ENCODE measurements around the gene L3MBTL4. TPM values are rescaled to one million over a fixed set of nuclear protein-coding genes. Genes with fewer than 3 reads are reported as not detected.
"Not testable (repeated sequence)": the region's sequence is repeated elsewhere in the genome, so short reads cannot be mapped to it uniquely, and the experiment has no call there.

L3MBTL4 gene
- total RNA-seq, 1 donor from 2014 or later: 0.26 TPM

- no peak overlapping the region for H3K4me3 Mint-ChIP-seq
- no peaks in the 10 kb centered on the region for H3K4me1 Mint-ChIP-seq
- intact Hi-C loops (cut with micrococcal nuclease): no loop called here
- no peaks in the 10 kb centered on the region for H3K9me3 Mint-ChIP-seq
- H3K27me3 Mint-ChIP-seq: no peaks in the 10 kb centered on the region
- DNase-seq: no peak
- H3K27ac Mint-ChIP-seq: no peak overlapping the region
- H3K36me3 Mint-ChIP-seq (ENCODE audit: low read depth): no peaks in the 10 kb centered on the region
Measured at GRCh38 chr18:6210349-6211173, 204.2 kb downstream of the L3MBTL4 start.

- Mint-ChIP-seq H3K27ac (no peak overlapping the region), H3K4me1 (no peaks in the 10 kb centered on the region), H3K9me3 (no peaks in the 10 kb centered on the region), H3K4me3 (no peak overlapping the region), H3K27me3 (no peaks in the 10 kb centered on the region), H3K36me3 (ENCODE audit: low read depth) (no peaks in the 10 kb centered on the region)
- no peak for DNase-seq
- intact Hi-C loops (cut with micrococcal nuclease): no loop called here
Measured at GRCh38 chr18:6207941-6208340, 206.8 kb downstream of the L3MBTL4 start.

GRCh38 chr18:6207116-6207515, 207.6 kb downstream of the L3MBTL4 start:
- intact Hi-C loops (cut with micrococcal nuclease): no loop called here
- H3K9me3 Mint-ChIP-seq: no peaks in the 10 kb centered on the region
- no peak overlapping the region for H3K4me3 Mint-ChIP-seq
- H3K27ac Mint-ChIP-seq: no peak overlapping the region
- no peaks in the 10 kb centered on the region for H3K4me1 Mint-ChIP-seq
- H3K36me3 Mint-ChIP-seq (ENCODE audit: low read depth): no peaks in the 10 kb centered on the region
- no peaks in the 10 kb centered on the region for H3K27me3 Mint-ChIP-seq
- no peak for DNase-seq

- DNase-seq: no peak
- Mint-ChIP-seq H3K27ac (no peak overlapping the region), H3K9me3 (no peaks in the 10 kb centered on the region), H3K4me3 (no peak overlapping the region), H3K36me3 (ENCODE audit: low read depth) (no peaks in the 10 kb centered on the region), H3K27me3 (no peaks in the 10 kb centered on the region), H3K4me1 (no peaks in the 10 kb centered on the region)
- intact Hi-C loops (cut with micrococcal nuclease): no loop called here
Measured at GRCh38 chr18:6205706-6206105, 209.0 kb downstream of the L3MBTL4 start.

- H3K4me1 Mint-ChIP-seq: no peaks in the 10 kb centered on the region
- intact Hi-C loops (cut with micrococcal nuclease): no loop called here
- H3K9me3 Mint-ChIP-seq: no peaks in the 10 kb centered on the region
- H3K36me3 Mint-ChIP-seq (ENCODE audit: low read depth): no peaks in the 10 kb centered on the region
- DNase-seq: no peak
- H3K4me3 Mint-ChIP-seq: no peak overlapping the region
- no peaks in the 10 kb centered on the region for H3K27me3 Mint-ChIP-seq
- H3K27ac Mint-ChIP-seq: no peak overlapping the region
Measured at GRCh38 chr18:6204476-6204875, 210.2 kb downstream of the L3MBTL4 start.

- no peak overlapping the region for H3K27ac Mint-ChIP-seq
- no peak overlapping the region for H3K4me3 Mint-ChIP-seq
- intact Hi-C loops (cut with micrococcal nuclease): no loop called here
- H3K9me3 Mint-ChIP-seq: no peaks in the 10 kb centered on the region
- no peaks in the 10 kb centered on the region for H3K27me3 Mint-ChIP-seq
- no peak for DNase-seq
- no peaks in the 10 kb centered on the region for H3K36me3 Mint-ChIP-seq (ENCODE audit: low read depth)
- H3K4me1 Mint-ChIP-seq: no peaks in the 10 kb centered on the region
Measured at GRCh38 chr18:6203791-6204190, 210.9 kb downstream of the L3MBTL4 start.

GRCh38 chr18:6202861-6203260, 211.8 kb downstream of the L3MBTL4 start:
- no peak for DNase-seq
- Mint-ChIP-seq H3K27me3 (no peaks in the 10 kb centered on the region), H3K36me3 (ENCODE audit: low read depth) (no peaks in the 10 kb centered on the region)

GRCh38 chr18:6200204-6200774, 214.4 kb downstream of the L3MBTL4 start:
- H3K4me1 Mint-ChIP-seq: no peaks in the 10 kb centered on the region
- H3K27me3 Mint-ChIP-seq: no peaks in the 10 kb centered on the region
- intact Hi-C loops (cut with micrococcal nuclease): no loop called here
- DNase-seq: no peak
- no peaks in the 10 kb centered on the region for H3K36me3 Mint-ChIP-seq (ENCODE audit: low read depth)
- H3K4me3 Mint-ChIP-seq: no peak overlapping the region
- no peak overlapping the region for H3K27ac Mint-ChIP-seq
- H3K9me3 Mint-ChIP-seq: no peaks in the 10 kb centered on the region

More at GRCh38 chr18:6202861-6203260, 211.8 kb downstream of the L3MBTL4 start:
- no peak overlapping the region for H3K27ac Mint-ChIP-seq
- H3K4me1 Mint-ChIP-seq: no peaks in the 10 kb centered on the region
- H3K4me3 Mint-ChIP-seq: no peak overlapping the region
- intact Hi-C loops (cut with micrococcal nuclease): no loop called here
- H3K9me3 Mint-ChIP-seq: no peaks in the 10 kb centered on the region

- Mint-ChIP-seq H3K9me3 (no peaks in the 10 kb centered on the region), H3K4me3 (no peak overlapping the region), H3K27ac (no peak overlapping the region), H3K36me3 (ENCODE audit: low read depth) (no peaks in the 10 kb centered on the region), H3K27me3 (no peaks in the 10 kb centered on the region), H3K4me1 (no peaks in the 10 kb centered on the region)
- no peak for DNase-seq
- intact Hi-C loops (cut with micrococcal nuclease): no loop called here
Measured at GRCh38 chr18:6199777-6200176, 214.9 kb downstream of the L3MBTL4 start.

- intact Hi-C loops (cut with micrococcal nuclease): no loop called here
- H3K27ac Mint-ChIP-seq: no peak overlapping the region
- H3K36me3 Mint-ChIP-seq (ENCODE audit: low read depth): no peaks in the 10 kb centered on the region
- no peaks in the 10 kb centered on the region for H3K9me3 Mint-ChIP-seq
- H3K27me3 Mint-ChIP-seq: no peaks in the 10 kb centered on the region
- DNase-seq: no peak
- H3K4me1 Mint-ChIP-seq: no peaks in the 10 kb centered on the region
- H3K4me3 Mint-ChIP-seq: no peak overlapping the region
Measured at GRCh38 chr18:6198585-6198984, 216.1 kb downstream of the L3MBTL4 start.

- Mint-ChIP-seq H3K4me3 (no peak overlapping the region), H3K27me3 (no peaks in the 10 kb centered on the region), H3K4me1 (no peaks in the 10 kb centered on the region), H3K27ac (no peak overlapping the region), H3K9me3 (no peaks in the 10 kb centered on the region), H3K36me3 (ENCODE audit: low read depth) (no peaks in the 10 kb centered on the region)
- no peak for DNase-seq
- intact Hi-C loops (cut with micrococcal nuclease): no loop called here
Measured at GRCh38 chr18:6194640-6195039, 220.1 kb downstream of the L3MBTL4 start.

GRCh38 chr18:6185782-6186181, 228.9 kb downstream of the L3MBTL4 start:
- H3K4me3 Mint-ChIP-seq; H3K36me3 Mint-ChIP-seq (ENCODE audit: low read depth); H3K9me3 Mint-ChIP-seq; H3K4me1 Mint-ChIP-seq; DNase-seq; H3K27me3 Mint-ChIP-seq; intact Hi-C loops (cut with micrococcal nuclease); H3K27ac Mint-ChIP-seq: not testable (repeated sequence)

GRCh38 chr18:6174983-6175745, 239.5 kb downstream of the L3MBTL4 start:
- intact Hi-C loops (cut with micrococcal nuclease): no loop called here
- H3K9me3 Mint-ChIP-seq: no peaks in the 10 kb centered on the region

GRCh38 chr18:6170604-6171003, 244.1 kb downstream of the L3MBTL4 start:
- H3K9me3 Mint-ChIP-seq: no peaks in the 10 kb centered on the region
- no peak for DNase-seq
- no peaks in the 10 kb centered on the region for H3K27me3 Mint-ChIP-seq
- no peaks in the 10 kb centered on the region for H3K4me1 Mint-ChIP-seq
- no peaks in the 10 kb centered on the region for H3K36me3 Mint-ChIP-seq (ENCODE audit: low read depth)
- H3K27ac Mint-ChIP-seq: no peak overlapping the region
- intact Hi-C loops (cut with micrococcal nuclease): no loop called here
- no peak overlapping the region for H3K4me3 Mint-ChIP-seq

More at GRCh38 chr18:6174983-6175745, 239.5 kb downstream of the L3MBTL4 start:
- Mint-ChIP-seq H3K27ac (no peak overlapping the region), H3K4me1 (no peaks in the 10 kb centered on the region), H3K4me3 (no peak overlapping the region), H3K27me3 (no peaks in the 10 kb centered on the region), H3K36me3 (ENCODE audit: low read depth) (no peaks in the 10 kb centered on the region)
- DNase-seq: no peak

Data from activated CD4-positive, alpha-beta T cell treated with anti-CD3 and anti-CD28 coated beads, Interleukin-2, amount 10 ng/mL, durations not matched to agents 24 days and 14 days (primary cell).